SK-N-MC (cell line): ENCODE measurements around the gene WDR70.

ENCODE experiments used
- EZH2 ChIP-seq: fragments of 200-600 bp; sonication (generic); IDR thresholded peaks from one replicate; pipeline ENCODE4 v1.6.1; 2017; ENCODE audit warnings: antibody characterized with exemption
- POLR2AphosphoS5 ChIP-seq: IDR thresholded peaks from 2 replicates; pipeline ENCODE4 v1.6.1; 2012; ENCODE audit warnings: mild to moderate bottlenecking, low read depth, low read length, borderline replicate concordance

- no peak for TF ChIP-seq EZH2
- no peak for TF ChIP-seq POLR2AphosphoS5
Observed at GRCh38 chr5:37517686-37518085, 138.6 kb downstream of the WDR70 start.
